Limb (tissue), 2 donors: Measurements from ENCODE around the gene VEZF1.

Experiments used
- DNase-seq, 2 donors: peaks; one replicate each; pipeline ENCODE4 v3.0.0-alpha.2; 2016; ENCODE audit errors: extremely low spot score in 2 of 2

The VEZF1 gene

GRCh38 chr17:57929386-57929785 is 58.7 kb downstream of the VEZF1 start:
- DNase-seq = no peak

- no peak for DNase-seq
These were observed 59.1 kb downstream of the VEZF1 start for GRCh38 chr17:57928928-57929327.

- peak; percentile 66 to 87 for DNase-seq
These were observed 60.9 kb downstream of the VEZF1 start for GRCh38 chr17:57927048-57927723.

DNA sequence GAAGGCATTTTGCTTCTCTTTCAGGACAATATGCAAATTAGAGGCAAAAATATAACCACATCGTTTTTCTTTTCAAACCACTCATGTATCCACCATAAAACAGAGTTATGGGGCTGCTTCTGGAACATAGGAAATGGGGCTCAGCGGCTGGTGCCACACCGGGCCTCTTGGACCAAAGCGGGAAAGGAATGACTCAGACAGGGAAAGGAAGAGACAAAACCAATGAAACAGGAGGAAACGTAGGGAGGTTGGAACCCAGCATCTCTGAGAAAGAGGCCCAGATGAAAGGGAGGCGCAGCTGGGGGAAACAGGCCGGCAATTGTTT is 61.4 kb downstream of the VEZF1 start:
- DNase-seq = no peak

DNA sequence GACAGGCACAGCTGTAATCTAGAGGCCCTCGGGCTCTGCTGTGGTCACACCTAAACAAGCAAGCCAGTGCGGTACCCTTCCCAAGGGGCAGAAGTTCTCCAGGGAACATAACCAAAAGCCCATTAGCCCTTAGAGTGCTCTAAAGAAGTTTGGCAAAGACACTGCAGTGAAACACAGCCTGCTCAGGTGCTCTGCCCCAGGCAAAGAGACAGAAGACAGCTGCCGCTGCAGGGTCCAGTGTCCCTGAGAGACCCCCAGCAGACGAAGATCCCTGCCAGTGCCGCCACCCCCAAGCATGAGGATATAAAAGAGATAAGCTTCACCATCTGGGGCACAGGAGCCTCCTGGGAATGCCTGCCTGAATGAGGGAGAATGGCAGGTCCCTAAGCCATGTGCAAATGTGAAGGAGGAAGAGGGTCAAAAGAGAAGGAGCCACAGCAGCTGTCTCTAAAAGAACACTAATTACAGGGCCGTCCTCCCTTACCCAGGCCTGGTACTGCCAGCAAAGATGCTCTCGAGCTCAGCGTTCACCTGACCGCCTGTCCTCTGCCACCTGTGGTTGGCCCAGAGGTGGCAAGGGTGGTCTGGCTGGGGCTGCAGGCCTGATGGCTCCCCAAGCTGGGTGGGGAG is 62.6 kb downstream of the VEZF1 start:
- no peak for DNase-seq

- peak in 1 of 2 donors; percentile 64 for DNase-seq
These were observed 63.4 kb downstream of the VEZF1 start for GRCh38 chr17:57924677-57925076.
